IPS-15b (cell line): ENCODE results near the gene SENP2.
"Not testable (repeated sequence)": the region's sequence is repeated elsewhere in the genome, so short reads cannot be mapped to it uniquely, and the experiment has no call there.

ENCODE experiments used
- H3K27me3 ChIP-seq: one replicate; pipeline ENCODE4 v1.6.1; 2013; ENCODE audit warnings: low read length; ENCODE audit not compliant: control insufficient read depth, insufficient read depth
- H3K36me3 ChIP-seq: one replicate; pipeline ENCODE4 v1.6.1; 2013; ENCODE audit warnings: low read length; ENCODE audit not compliant: control insufficient read depth, insufficient read depth
- H3K4me1 ChIP-seq: one replicate; pipeline ENCODE4 v1.6.1; 2013; ENCODE audit warnings: mild to moderate bottlenecking, low read length; ENCODE audit not compliant: control insufficient read depth, insufficient read depth
- H3K4me3 ChIP-seq: one replicate; pipeline ENCODE4 v1.5.1; 2013; ENCODE audit warnings: low read depth, low read length
- H3K9ac ChIP-seq: one replicate; pipeline ENCODE4 v1.6.1; 2013; ENCODE audit warnings: low read depth, mild to moderate bottlenecking, low read length
- H3K9me3 ChIP-seq: one replicate; pipeline ENCODE4 v1.6.1; 2013; ENCODE audit warnings: mild to moderate bottlenecking, low read length; ENCODE audit not compliant: control insufficient read depth, insufficient read depth

Gene SENP2

DNA sequence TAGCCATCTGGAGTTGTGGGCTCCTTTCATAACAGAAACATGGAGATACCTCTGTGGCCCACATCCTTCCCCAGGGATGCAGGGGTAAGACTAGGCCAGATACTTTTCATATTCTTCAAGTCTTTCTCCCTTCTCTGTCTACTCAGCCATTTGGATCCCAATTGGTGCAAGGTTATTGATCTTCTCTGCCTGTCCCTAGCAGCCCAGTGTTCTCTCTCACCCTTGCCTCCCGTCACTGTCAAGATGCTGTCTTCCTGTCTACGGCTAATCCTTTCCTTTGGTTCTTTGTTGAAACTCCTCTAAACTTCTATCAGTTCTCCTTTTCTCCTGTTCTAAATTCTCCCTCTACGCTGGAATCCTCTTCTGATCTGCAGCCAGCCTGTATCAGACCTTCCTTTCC, 51.3 kb downstream of the SENP2 start:
- Histone ChIP-seq H3K9me3 (no peaks in the 10 kb centered on the region), H3K4me3 (no peak overlapping the region), H3K9ac (no peak overlapping the region), H3K4me1 (peaks cover 3% of the 10 kb centered on the region), H3K27me3 (no peaks in the 10 kb centered on the region), H3K36me3 (no peaks in the 10 kb centered on the region)

DNA sequence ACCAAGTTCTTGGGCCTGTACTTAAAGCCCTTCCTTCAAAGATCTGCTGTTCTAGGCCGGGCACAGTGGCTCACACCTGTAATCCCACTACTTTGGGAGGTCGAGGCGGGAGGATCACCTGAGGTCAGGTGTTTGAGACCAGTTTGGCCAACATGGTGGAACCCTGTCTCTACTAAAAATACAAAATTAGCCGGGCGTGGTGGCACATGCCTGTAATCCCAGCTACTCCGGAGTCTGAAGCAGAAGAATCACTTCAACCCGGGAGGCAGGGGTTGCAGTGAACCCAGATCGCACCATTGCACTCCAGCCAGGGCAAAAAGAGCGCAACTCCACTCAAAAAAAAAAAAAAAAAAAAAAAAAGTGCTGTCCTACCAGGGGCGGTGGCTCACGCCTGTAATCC, 52.6 kb downstream of the SENP2 start:
- H3K9me3 ChIP-seq, H3K9ac ChIP-seq, H3K27me3 ChIP-seq, H3K4me1 ChIP-seq, H3K36me3 ChIP-seq, H3K4me3 ChIP-seq: not testable (repeated sequence)

DNA sequence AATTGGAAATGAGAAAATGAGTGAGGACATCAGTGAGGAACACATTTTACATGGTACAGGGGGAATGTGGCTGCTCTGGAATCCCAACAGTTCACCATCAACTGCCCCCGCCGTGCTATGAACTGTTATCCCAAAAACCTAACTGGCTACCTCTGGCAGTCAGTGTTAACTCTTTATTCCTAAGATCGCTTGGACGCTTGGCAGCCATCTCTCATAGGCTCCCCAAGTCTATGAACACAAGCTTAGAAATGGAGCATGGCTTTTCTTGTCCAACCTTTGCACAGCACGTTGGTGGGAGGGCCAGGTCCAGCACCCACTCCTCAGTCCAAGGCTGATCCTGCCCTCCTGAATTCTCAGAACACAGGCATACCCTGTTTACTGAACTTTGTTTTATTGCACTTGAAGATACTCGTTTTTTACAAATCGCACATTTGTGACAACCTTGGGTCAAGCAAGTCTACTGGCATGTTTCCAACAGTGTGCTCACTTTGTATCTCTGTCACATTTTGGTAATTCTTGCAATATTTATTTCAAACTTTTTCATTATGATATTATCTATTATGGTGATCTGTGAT, 53.6 kb downstream of the SENP2 start:
- no peaks in the 10 kb centered on the region for H3K9me3 ChIP-seq
- H3K4me1 ChIP-seq = peaks cover 3% of the 10 kb centered on the region
- H3K36me3 ChIP-seq = no peaks in the 10 kb centered on the region
- H3K27me3 ChIP-seq = no peaks in the 10 kb centered on the region
- H3K9ac ChIP-seq = no peak overlapping the region
- no peak overlapping the region for H3K4me3 ChIP-seq

DNA sequence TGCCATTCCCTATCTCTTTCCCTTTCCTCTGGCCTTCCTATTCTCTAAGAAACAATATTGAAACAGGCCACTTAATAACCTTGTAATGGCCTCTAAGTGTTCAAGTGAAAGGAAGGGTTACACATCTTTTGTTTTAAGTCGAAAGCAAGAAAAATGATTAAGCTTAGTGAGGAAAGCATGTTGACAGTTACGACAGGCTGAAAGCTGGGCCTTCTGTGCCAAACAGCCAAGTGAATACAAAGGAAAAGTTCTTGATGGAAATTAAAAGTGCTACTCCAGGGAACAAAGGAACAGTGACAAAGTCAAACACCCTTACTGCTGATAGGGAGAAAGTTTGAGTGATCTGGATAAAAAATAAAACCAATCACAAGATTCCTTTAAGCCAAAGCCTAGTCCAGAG, 54.2 kb downstream of the SENP2 start:
- no peak overlapping the region for H3K4me3 ChIP-seq
- no peaks in the 10 kb centered on the region for H3K27me3 ChIP-seq
- peaks cover 4% of the 10 kb centered on the region for H3K4me1 ChIP-seq
- H3K9ac ChIP-seq = no peak overlapping the region
- no peaks in the 10 kb centered on the region for H3K9me3 ChIP-seq
- no peaks in the 10 kb centered on the region for H3K36me3 ChIP-seq

DNA sequence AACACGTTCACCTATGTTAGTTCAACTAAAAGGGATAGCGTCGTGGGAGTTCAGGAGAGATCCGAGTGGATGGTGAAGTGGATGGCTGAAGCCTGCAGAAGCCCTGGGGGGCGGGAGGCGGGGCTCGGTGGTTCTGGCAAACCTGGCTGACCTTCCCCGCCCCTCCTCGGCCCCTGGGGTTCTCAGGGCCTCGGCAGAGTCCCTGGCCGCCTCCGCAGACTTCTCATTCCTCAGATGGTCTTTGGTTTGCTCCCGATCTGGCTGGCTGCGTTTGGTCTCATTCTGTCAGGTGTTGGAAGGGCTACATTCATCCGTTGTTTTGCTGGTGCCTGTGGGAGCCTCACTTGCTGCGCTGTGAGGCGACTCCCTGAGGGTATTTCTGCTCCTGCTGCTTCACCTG, 59.1 kb downstream of the SENP2 start:
- H3K36me3 ChIP-seq = peaks cover 30% of the 10 kb centered on the region

DNA sequence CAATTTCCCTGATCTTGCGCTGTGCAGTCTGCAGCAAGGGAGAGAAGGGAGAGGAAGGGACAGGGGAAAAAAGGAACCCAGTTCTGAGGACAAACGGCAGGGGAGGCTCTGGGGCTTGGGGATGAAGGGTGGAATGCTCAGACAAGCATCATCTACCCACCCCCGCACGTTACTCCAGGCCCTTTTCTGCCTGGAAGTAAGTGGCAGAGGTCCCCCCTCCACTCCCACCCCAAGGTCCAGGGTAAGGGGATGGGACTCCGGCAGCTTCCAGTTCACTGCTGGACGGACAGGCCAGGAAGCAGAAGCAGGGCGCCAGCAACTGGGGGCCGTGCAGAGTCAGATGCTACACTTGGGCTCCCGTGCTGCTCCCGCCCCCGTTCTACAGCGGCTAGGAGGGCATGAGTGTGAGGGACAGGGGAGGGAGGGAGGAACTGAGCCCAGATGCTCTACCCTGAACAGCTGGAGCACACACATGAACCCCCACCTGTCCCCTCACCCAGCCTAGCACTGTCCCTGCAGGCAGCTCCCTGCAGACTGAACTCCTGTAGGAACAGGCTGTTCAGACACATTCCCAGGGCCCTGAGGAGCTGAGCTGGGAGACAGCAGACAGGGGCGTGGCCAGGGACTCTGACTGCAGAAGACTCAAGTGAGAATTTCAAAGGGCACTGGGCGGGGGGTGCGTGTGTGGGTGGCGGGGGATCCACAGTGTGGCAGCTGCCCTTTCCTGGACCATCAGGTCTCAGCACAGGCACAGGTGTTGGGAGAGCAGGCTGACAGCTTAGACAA, 59.7 kb downstream of the SENP2 start:
- Histone ChIP-seq H3K9me3 (no peaks in the 10 kb centered on the region), H3K9ac (peak overlapping the region; percentile 37), H3K27me3 (no peaks in the 10 kb centered on the region), H3K4me1 (peaks cover 18% of the 10 kb centered on the region), H3K4me3 (no peak overlapping the region), H3K36me3 (peaks cover 30% of the 10 kb centered on the region)

More for the DNA sequence above, 59.1 kb downstream of the SENP2 start:
- not testable (repeated sequence) for H3K27me3 ChIP-seq, H3K9me3 ChIP-seq, H3K4me3 ChIP-seq, H3K9ac ChIP-seq
- peaks cover 20% of the 10 kb centered on the region for H3K4me1 ChIP-seq

DNA sequence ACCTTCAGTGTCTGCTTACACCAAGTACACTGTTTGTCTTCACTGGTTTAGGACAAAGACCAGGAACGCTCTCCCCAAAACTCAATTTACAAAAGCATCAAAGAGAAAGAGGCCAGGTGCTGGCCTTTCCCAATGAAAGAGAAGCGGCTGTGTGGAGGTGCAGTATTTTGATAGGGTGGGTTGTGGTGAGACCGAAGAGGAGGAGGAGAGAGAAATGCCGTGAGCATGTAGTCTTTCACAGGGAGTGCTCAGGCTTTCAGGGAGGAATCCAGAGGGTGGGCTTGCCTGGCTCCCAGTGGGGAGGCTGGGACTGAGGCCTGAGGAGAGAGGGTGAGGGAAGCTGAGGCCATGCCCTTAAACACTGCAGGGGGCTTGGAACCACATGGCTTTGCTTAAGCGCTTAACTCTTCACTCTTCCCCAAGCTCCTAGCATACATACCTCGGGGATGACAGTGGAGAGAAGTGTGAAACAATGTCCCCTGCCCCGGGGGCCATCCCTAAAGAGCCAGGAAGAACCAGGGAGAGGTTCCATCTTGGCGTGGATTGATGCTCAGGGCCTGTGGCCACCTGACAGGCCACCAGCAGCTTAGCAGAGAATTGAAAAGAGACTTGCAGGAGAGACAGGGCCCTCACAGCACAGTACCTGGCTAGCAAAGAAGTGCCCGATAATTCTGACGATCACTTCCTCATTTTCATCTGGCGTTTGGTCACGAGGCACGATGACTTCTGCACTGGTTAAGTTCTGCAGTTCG, 60.5 kb downstream of the SENP2 start:
- Histone ChIP-seq H3K4me3 (no peak overlapping the region), H3K27me3 (no peaks in the 10 kb centered on the region), H3K36me3 (peaks cover 31% of the 10 kb centered on the region), H3K9ac (no peak overlapping the region), H3K4me1 (peaks cover 17% of the 10 kb centered on the region), H3K9me3 (no peaks in the 10 kb centered on the region)

DNA sequence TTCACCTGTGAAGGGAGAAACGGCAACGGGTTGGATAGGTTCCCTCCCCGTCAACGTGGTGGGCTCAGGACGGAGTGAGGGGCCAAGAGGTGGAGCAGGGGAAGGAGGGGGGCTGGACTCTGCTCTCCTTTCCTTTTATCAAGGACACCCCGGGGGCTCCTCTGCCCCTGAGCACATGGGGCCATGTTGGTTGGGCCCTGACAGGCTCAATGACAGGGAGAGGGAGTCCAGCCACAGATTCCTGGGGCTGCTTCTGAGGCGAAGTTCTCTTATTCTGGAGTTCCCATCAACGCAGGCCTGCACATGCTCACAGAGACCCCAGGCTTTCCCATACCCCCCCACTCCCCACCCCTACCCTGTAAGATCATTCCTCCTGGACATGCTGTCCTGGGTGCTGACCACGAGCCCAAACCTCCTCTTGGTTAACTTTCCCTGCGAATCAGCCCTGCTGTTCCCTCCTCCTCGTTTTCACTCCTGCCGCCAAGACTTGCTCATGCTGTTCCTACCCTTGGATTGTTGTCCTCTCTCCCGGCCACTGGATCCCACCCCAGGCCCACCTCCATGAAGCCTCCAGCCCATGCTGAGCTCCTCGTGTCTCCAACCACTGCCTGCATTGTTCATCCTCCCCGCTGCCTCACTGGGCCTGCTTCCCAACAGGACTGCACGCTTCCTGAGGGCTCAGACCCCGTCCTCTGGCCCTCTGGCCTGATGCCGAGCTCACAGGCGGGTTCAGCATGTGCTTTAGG, 61.2 kb downstream of the SENP2 start:
- no peaks in the 10 kb centered on the region for H3K27me3 ChIP-seq
- peaks cover 36% of the 10 kb centered on the region for H3K36me3 ChIP-seq
- no peak overlapping the region for H3K9ac ChIP-seq
- peaks cover 17% of the 10 kb centered on the region for H3K4me1 ChIP-seq
- no peaks in the 10 kb centered on the region for H3K9me3 ChIP-seq
- H3K4me3 ChIP-seq = no peak overlapping the region

DNA sequence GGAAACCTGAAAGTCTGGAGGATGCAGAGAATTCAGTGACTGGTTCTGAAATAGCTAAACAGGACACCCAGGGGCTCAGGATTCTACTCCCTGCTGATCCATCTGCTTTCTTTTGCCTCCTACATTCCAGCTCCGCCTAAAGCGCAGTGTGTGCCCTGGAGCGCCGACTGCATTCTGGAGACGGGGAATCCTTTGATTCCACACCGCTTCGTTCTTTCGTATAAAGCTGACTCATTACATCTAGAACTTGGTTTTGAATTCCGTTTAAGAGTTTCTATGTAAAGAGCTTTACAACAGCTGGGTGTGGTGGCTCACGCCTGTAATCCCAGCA, 61.8 kb downstream of the SENP2 start:
- Histone ChIP-seq H3K9me3 (no peaks in the 10 kb centered on the region), H3K27me3 (no peaks in the 10 kb centered on the region), H3K9ac (no peak overlapping the region), H3K4me3 (no peak overlapping the region), H3K36me3 (peaks cover 36% of the 10 kb centered on the region), H3K4me1 (peaks cover 17% of the 10 kb centered on the region)

DNA sequence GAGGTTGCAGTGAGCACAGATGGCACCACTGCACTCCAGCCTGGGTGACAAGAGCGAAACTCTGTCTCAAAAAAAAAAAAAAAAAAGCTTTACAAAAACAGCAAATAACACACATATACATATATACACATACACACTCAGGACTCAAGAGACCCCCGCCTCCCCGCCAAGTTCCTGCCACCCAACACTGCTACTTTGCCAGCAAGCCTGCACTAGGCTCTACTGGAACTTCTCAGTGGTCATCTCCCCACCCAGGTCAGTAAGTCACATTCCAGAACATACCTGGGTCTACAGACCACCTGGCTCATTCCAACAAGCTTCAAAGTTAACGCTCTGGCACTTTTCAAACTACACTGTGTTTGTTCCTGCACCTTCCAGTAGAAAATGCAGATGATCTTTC, 62.3 kb downstream of the SENP2 start:
- peaks cover 17% of the 10 kb centered on the region for H3K4me1 ChIP-seq
- no peaks in the 10 kb centered on the region for H3K27me3 ChIP-seq
- no peak overlapping the region for H3K4me3 ChIP-seq
- no peaks in the 10 kb centered on the region for H3K9me3 ChIP-seq
- H3K9ac ChIP-seq = no peak overlapping the region
- peaks cover 36% of the 10 kb centered on the region for H3K36me3 ChIP-seq

DNA sequence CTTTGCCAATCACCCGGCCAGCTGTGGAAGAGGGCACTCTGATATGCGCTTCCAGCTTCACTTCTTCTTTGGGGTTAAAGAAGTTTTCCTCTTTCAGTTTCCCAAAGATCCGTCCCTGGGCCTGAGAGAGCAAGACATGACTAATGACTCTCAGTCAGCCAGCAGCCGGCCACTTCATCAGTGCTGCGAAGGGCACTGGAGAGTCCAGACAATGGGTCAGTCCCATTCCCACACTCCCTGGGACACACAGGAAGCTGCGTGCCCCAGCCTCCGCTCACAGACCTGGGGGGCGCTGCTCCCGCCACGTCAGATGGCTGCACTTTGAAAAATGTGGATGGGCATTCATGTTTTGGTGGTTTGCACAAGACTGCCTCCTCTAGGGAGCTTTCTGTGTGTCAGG, 63.3 kb downstream of the SENP2 start:
- H3K9me3 ChIP-seq = no peaks in the 10 kb centered on the region
- no peak overlapping the region for H3K4me3 ChIP-seq
- peaks cover 17% of the 10 kb centered on the region for H3K4me1 ChIP-seq
- H3K9ac ChIP-seq = no peak overlapping the region
- no peaks in the 10 kb centered on the region for H3K27me3 ChIP-seq
- peaks cover 45% of the 10 kb centered on the region for H3K36me3 ChIP-seq
